Endothelial cell of umbilical vein (primary cell): ENCODE data around the gene CPED1. TPM values are rescaled to one million over a fixed set of nuclear protein-coding genes. Genes with fewer than 3 reads are reported as not detected.

Experiments used
- BruUV-seq: library from RNA; stranded (reverse); fragments of 400-500 nt; replicated peaks from 2 replicates; lab custom pipeline; 2021; lab: Mats Ljungman, UMichigan
- CTCF ChIA-PET: fragments of 300-600, 350-600 bp; sonication (Branson Sonifier 250); formaldehyde crosslinking; loops from one replicate; lab custom pipeline; 2021; ENCODE audit warnings: antibody characterized with exemption, inconsistent platforms; lab: Charles Lee
- POLR2A ChIA-PET: fragments of 300-600, 350-600 bp; sonication (Branson Sonifier 250); formaldehyde crosslinking; loops from one replicate; lab custom pipeline; 2021; ENCODE audit warnings: antibody characterized with exemption, inconsistent platforms; lab: Charles Lee
- DNase-seq: peaks from one replicate; pipeline ENCODE4 v3.0.0-alpha.2; 2011; ENCODE audit warnings: low read depth, low spot score
- FAIRE-seq: peaks from 2 replicates; lab custom pipeline; 2011; peaks lifted over from hg19 to GRCh38; lab: Jason Lieb, UNC
- H2AFZ ChIP-seq: 2 replicates; pipeline ENCODE4 v1.6.0; 2012; ENCODE audit warnings: low read depth, low read length, control low read depth, inconsistent platforms
- H3K27ac ChIP-seq: 2 replicates; pipeline ENCODE4 v1.5.1; 2011; ENCODE audit warnings: low read depth, mild to moderate bottlenecking, control low read depth, low read length, moderate library complexity; ENCODE audit not compliant: insufficient read depth
- H3K27me3 ChIP-seq, 2 experiments: 2 replicates each; pipeline versions ENCODE4 v1.6.0 to v1.6.1; 2011; ENCODE audit warnings: low read length in 2 of 2, mixed read lengths in 1 of 2; ENCODE audit not compliant: control insufficient read depth in 2 of 2, insufficient read depth in 2 of 2
- H3K36me3 ChIP-seq, 2 experiments: 2 replicates in 1 of 2; 3 replicates in 1 of 2; pipeline ENCODE4 v1.5.1; 2011; ENCODE audit warnings: low read length in 2 of 2, mild to moderate bottlenecking in 1 of 2, moderate library complexity in 1 of 2; ENCODE audit not compliant: control insufficient read depth in 2 of 2, insufficient read depth in 2 of 2; ENCODE audit errors: extremely low read depth in 1 of 2
- H3K4me1 ChIP-seq: 3 replicates; pipeline ENCODE4 v1.5.1; 2011; ENCODE audit warnings: mild to moderate bottlenecking, low read length; ENCODE audit not compliant: control insufficient read depth, insufficient read depth; ENCODE audit errors: extremely low read depth
- H3K4me2 ChIP-seq: 2 replicates; pipeline ENCODE4 v1.6.1; 2011; ENCODE audit warnings: low read length, control low read depth, mixed read lengths; ENCODE audit not compliant: insufficient read depth
- H3K4me3 ChIP-seq, 3 experiments: fragments of 200-600 bp in 1 of 3; sonication (generic), shearing (Covaris generic) in 1 of 3; replicated peaks in 1 of 3; 2 replicates each; pipeline ENCODE4 v1.5.1; 2011 to 2016; ENCODE audit warnings: control low read depth in 3 of 3, low read length in 3 of 3, mild to moderate bottlenecking in 2 of 3, inconsistent platforms in 1 of 3, low read depth in 1 of 3, moderate library complexity in 1 of 3; ENCODE audit not compliant: insufficient read depth in 1 of 3
- H3K79me2 ChIP-seq: 2 replicates; pipeline ENCODE4 v1.6.0; 2012; ENCODE audit warnings: low read length, inconsistent platforms; ENCODE audit not compliant: control insufficient read depth, insufficient read depth
- H3K9ac ChIP-seq: replicated peaks from 2 replicates; pipeline ENCODE3; 2011; ENCODE audit warnings: low read length, control low read depth; ENCODE audit not compliant: insufficient read depth; ENCODE audit errors: extremely low read depth
- H3K9me1 ChIP-seq: replicated peaks from 3 replicates; pipeline ENCODE4 v1.6.0; 2011; ENCODE audit warnings: mild to moderate bottlenecking, low read length; ENCODE audit not compliant: control insufficient read depth, insufficient read depth; ENCODE audit errors: extremely low read depth
- H3K9me3 ChIP-seq: replicated peaks from 2 replicates; pipeline ENCODE4 v1.5.1; 2012; ENCODE audit warnings: low read length, inconsistent platforms; ENCODE audit not compliant: control insufficient read depth, insufficient read depth
- H4K20me1 ChIP-seq: replicated peaks from 2 replicates; pipeline ENCODE3; 2011; ENCODE audit warnings: mild to moderate bottlenecking, low read length; ENCODE audit not compliant: control insufficient read depth, insufficient read depth; ENCODE audit errors: extremely low read depth
- CTCF ChIP-seq, 2 donors: IDR thresholded peaks; 1 replicate in 1 of 2; 2 replicates in 1 of 2; pipeline ENCODE4 v1.5.1; 2011; ENCODE audit warnings: low read length in 2 of 2, mild to moderate bottlenecking in 2 of 2, moderate library complexity in 2 of 2, control low read depth in 1 of 2, inconsistent platforms in 1 of 2, low read depth in 1 of 2; ENCODE audit not compliant: insufficient read depth in 1 of 2; ENCODE audit errors: extremely low read depth in 1 of 2
- EZH2 ChIP-seq: IDR thresholded peaks from 2 replicates; pipeline ENCODE4 v1.6.1; 2012; ENCODE audit warnings: borderline replicate concordance, low read depth, mild to moderate bottlenecking, moderate library complexity, low read length, inconsistent platforms; ENCODE audit not compliant: severe bottlenecking
- FOS ChIP-seq: IDR thresholded peaks from 2 replicates; pipeline ENCODE4 v1.6.1; 2011; ENCODE audit warnings: mild to moderate bottlenecking, low read length, moderate library complexity, borderline replicate concordance; ENCODE audit not compliant: insufficient read depth
- GATA2 ChIP-seq: IDR thresholded peaks from 2 replicates; pipeline ENCODE4 v1.7.0; 2011; ENCODE audit warnings: low read depth, mild to moderate bottlenecking, moderate library complexity, mixed read lengths, low read length; ENCODE audit not compliant: insufficient read length, insufficient read depth
- JUN ChIP-seq: IDR thresholded peaks from 2 replicates; pipeline ENCODE4 v1.6.1; 2011; ENCODE audit warnings: borderline replicate concordance, low read depth; ENCODE audit not compliant: insufficient read length, insufficient read depth
- MAX ChIP-seq: IDR thresholded peaks from 2 replicates; pipeline ENCODE4 v1.6.1; 2011; ENCODE audit not compliant: insufficient read depth, insufficient read length
- MYC ChIP-seq: IDR thresholded peaks from one replicate; pipeline ENCODE4 v1.6.1; 2011; ENCODE audit warnings: mild to moderate bottlenecking, low read depth, low read length
- POLR2A ChIP-seq: IDR thresholded peaks from 2 replicates; pipeline ENCODE4 v1.6.1; 2012; ENCODE audit warnings: low read depth, mild to moderate bottlenecking, control low read depth, low read length
- POLR2AphosphoS5 ChIP-seq: IDR thresholded peaks from 2 replicates; pipeline ENCODE4 v1.6.1; 2012; ENCODE audit warnings: low read depth, mild to moderate bottlenecking, control low read depth, low read length, moderate library complexity; ENCODE audit not compliant: insufficient read depth
- dilution Hi-C: fragments of 300-500 bp; cut with MboI; formaldehyde crosslinking; loops from one replicate; pipeline ENCODE4 v1.15.0; 2019; ENCODE audit warnings: low sequenced_read_pairs; ENCODE audit not compliant: extremely low pct_ligation_motif_present
- intact Hi-C: fragments of 100-400 bp; cut with micrococcal nuclease; formaldehyde crosslinking; loops from one replicate; pipeline ENCODE4 v1.10.0; 2022
- polyA plus RNA-seq, 4 experiments: library from polyadenylated mRNA; depleted of rRNA in 3 of 4; stranded (reverse) in 3 of 4; unstranded in 1 of 4; fragments of >200 nt; gene quantifications; 2 replicates each; pipeline versions ENCODE4 v1.2.1 to v1.2.3, GENCODE V29; 2011 to 2012; ENCODE audit warnings: missing spikeins in 1 of 4
- total RNA-seq: library from RNA; stranded (reverse); gene quantifications from 2 replicates; pipeline ENCODE4 v1.2.3, GENCODE V29; 2021

CPED1 gene
- total and polyA plus RNA-seq, 2 donors (not counting 3 experiments of a cell fraction or from before 2014, with no cell fraction given): 0.22 to 3.0 TPM

- Histone ChIP-seq H2AFZ (no peak overlapping the region), H4K20me1 (no peaks in the 10 kb centered on the region), H3K4me3 (no peak overlapping the region), H3K27ac (no peak overlapping the region), H3K9me3 (no peaks in the 10 kb centered on the region), H3K79me2 (no peaks in the 10 kb centered on the region), H3K9ac (no peak overlapping the region), H3K27me3 (no peaks in the 10 kb centered on the region), H3K36me3 (no peaks in the 10 kb centered on the region), H3K4me2 (no peak overlapping the region), H3K9me1 (no peaks in the 10 kb centered on the region), H3K4me1 (peaks cover 39% of the 10 kb centered on the region)
- intact Hi-C loops: no loop called here
- dilution Hi-C loops: no loop called here
- POLR2A ChIA-PET: no interaction called here
- no TSS peak for BruUV-seq
- no peak for FAIRE-seq
- CTCF ChIA-PET: interaction anchor here (6.1 kb wide), 1 partner anchor 147 kb away, joined by 64 read pairs; no protein-coding TSS in a partner anchor
- no peak for DNase-seq
- TF ChIP-seq FOS: no peak
- TF ChIP-seq POLR2AphosphoS5: no peak
- no peak for TF ChIP-seq MAX
- no peak for TF ChIP-seq MYC
- TF ChIP-seq POLR2A: no peak
- no peak for TF ChIP-seq CTCF (IDR thresholded peaks at IDR 0.05; ENCODE audit: extremely low read depth in 1 of 2, insufficient read depth in 1 of 2, low read depth in 1 of 2, low read length in 2 of 2)
- no peak for TF ChIP-seq GATA2
- TF ChIP-seq JUN: no peak
- TF ChIP-seq EZH2: no peak
Observed at GRCh38 chr7:120939345-120939744, 49.2 kb upstream of the CPED1 start.
